Skeletal muscle cell (primary cell): ENCODE results near the gene CEP72.

Source experiments
- DNase-seq: peaks from one replicate; pipeline ENCODE4 v3.0.0-alpha.2; 2010; ENCODE audit warnings: low read depth
- H3K4me3 ChIP-seq: 2 replicates; pipeline ENCODE4 v1.5.1; 2011; ENCODE audit warnings: low read depth, mild to moderate bottlenecking, control low read depth, low read length, moderate library complexity

CEP72 gene

DNA sequence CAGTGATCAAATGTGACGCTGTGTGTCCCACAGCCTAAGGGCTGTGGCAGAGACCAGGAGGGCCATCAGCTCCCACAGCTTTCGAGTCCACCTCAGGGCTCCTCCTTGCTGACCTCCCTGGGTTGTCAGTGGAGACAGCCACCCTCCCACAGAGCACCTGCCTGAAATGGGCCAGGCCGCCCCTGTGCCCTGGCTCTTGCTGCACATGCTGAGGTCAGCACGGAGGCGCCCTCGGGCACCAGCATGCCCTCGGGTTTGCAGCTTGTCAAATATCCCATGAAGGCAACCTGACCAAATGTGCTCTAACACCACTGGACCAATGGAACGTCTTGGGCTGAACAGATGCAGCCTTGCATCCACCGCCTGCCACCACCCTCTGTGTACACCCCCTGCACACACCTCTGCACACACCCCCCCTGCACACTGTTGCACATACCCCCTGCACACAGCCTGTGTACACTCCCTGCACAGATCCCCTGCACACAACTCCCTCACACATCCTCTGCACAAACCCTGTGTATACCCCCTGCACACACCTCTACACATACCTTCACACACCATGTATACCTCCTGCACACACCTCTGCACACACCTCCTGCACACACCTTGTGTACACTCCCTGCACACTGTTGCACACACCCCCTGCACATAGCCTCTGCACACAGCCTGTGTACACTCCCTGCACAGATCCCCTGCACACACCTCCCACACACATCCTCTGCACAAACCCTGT is 2.0 kb upstream of the CEP72 start:
- no peak overlapping the region for H3K4me3 ChIP-seq
- no peak for DNase-seq

DNA sequence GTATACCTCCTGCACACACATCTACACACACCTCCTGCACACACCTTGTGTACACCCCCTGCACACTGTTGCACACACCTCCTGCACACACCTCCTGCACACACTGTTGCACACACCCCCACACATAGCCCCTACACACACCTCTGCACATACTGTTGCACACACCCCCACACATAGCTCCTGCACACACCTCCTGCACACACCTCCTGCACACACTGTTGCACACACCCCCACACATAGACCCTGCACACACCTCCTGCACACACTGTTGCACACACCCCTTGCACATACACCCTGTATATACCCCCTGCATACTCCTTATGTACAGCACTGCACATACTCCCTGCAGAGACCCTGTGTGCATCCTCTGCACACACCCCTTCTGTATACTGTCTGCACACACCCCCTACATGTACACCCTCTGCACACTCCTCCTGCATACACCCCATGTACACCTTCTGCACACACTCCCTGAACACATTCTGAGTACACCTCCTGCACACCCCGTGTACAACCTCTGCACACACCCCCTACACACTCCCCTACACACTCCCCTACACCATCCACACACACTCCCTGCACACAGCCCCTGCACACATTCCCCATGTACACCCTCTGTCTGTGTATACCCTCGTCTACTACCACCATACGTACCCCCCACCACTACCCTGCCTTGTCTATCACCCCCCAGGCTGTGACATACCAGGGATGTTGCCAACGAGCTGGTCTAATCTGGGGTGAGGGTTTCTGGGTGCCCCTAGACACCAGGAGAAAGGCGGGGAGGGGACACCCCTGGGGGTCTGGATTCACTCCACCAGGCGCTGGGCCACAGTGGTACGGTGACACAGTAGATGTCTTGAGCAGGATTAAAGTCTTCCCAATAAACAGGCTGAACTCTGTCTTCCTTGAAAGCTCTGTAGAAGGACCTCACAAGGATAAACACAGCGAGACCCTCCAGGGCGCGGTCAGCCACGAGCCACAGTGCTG is 1.1 kb upstream of the CEP72 start:
- H3K4me3 ChIP-seq = peak overlapping the region; percentile 77
- DNase-seq = no peak

DNA sequence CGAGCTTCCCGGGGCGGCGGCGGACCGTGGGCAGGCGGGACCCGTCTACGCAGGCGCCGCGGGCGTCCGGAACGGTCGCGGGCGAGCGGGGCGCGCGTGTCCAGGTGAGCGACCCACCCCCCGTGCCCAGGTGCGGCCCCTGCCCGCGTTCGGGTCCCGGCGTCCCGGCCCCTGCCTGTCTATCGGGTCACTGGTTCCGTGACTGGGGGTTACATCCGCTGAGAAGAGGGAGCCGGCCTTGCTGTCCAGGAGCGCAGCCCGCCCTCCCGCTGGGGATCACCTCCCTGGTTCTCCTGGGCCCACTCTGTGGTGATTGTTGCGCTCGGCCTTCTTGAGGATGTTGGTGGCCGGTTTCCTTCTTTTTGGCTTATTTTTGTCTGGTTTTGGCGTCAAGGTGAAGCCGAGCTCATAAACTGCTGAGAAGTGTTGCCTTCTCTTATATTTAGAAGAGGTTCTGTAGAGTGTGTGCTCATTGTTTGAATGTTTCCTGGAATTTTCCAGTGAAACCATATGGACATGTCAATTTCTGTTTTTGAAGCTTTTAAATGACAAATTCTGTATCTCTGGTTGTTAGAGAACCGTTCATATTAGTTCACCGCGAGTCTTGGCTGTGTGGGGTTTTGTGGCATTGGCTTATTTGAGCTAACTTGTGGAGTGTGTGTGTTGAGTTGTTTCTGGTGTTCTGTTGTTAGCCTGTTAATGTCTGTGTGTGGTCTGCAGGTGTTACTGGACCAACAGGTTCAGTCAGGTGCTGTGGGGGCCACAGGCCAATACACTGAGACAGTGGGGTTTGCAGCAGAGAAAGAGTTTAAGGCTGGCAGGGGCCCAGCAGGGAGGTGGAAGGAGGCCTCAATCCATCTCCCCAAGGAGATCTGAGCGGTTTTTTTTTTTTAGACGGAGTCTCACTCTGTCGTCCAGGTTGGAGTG is 621 bp downstream of the CEP72 start:
- H3K4me3 ChIP-seq = peak overlapping the region; percentile 77
- no peak for DNase-seq

DNA sequence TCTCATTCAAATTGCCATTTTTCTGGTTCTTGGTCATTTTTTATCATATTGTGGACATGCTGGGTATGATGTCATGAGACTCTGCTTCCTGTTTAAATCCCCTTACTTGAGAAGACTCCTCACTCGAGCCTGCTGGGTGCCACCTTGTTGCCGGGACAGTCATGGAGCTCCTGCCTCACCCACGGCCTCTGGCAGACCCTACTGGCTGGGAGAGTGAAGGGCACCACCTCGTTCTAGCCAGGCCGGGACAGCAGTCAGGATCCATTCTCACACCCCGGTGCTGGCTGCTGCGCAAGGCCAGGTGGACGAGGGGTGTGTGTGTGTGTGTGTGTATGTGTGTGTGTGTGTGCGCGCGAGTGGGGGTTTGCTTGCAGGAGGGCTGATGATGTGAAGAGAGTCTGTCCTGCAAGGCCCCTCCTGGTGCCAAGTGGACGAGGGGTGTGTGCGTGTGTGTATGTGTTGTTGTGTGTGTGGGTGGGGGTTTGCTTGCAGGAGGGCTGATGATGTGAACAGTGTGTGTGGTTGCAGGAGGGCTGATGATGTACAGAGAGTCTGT is 4.4 kb downstream of the CEP72 start:
- DNase-seq = no peak
- no peak overlapping the region for H3K4me3 ChIP-seq

DNA sequence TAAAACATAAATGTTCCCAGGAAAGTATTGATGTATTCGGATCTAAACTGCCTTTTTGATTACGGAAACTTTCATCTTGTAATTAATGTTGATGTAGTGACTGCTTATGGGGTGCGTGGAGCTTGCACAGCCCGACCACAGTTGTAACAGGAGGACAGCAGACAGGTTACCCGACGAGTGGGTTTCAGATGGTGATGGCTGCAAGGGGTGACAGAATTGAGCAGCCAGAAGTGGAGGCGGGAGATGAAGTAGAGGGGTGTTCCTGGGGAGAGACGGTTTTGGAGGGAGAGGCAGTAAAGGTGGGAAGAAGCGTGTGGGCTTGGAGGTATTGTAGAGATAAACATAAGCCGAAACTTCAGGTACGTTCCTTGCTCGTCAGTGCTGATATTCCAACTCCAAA is 5.8 kb downstream of the CEP72 start:
- no peak overlapping the region for H3K4me3 ChIP-seq
- DNase-seq = no peak

DNA sequence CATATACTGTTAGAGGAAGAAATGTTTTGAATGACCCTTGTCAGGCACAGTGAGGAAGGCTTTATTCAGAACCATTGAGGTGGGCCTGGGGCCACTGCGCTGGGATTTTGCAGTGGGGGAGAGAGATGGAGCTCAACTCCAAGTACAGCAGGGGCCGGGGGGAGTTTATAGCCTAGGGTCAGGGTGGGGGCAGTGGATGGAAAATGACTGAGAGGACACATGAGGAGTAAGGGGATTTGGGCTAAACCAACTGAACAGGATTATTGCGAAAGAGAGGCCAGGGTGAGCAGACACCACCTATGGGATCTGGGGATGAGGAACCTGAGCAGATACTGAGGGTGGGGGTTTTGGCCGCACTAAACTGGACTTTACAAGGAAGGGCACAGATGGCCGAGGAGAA is 6.3 kb downstream of the CEP72 start:
- no peak overlapping the region for H3K4me3 ChIP-seq
- no peak for DNase-seq

DNA sequence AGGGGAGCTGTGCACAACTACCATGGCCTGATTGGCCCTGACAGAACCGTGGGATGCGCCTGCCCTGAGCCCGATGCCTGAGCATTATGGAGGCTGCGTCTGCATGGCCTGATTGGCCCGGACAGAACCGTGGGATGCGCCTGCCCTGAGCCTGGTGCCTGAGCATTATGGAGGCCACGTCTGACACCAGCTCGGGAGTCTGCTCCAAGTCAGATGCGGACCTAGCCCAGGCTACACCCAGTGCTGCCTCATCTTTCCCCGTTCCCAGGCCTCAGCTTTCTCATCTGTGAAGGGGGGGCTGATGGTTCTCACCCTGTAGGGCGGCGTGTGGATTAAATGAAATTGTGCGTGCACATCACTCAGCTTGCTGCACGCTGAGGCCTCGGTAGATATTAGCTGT is 7.3 kb downstream of the CEP72 start:
- H3K4me3 ChIP-seq = no peak overlapping the region
- DNase-seq = no peak

DNA sequence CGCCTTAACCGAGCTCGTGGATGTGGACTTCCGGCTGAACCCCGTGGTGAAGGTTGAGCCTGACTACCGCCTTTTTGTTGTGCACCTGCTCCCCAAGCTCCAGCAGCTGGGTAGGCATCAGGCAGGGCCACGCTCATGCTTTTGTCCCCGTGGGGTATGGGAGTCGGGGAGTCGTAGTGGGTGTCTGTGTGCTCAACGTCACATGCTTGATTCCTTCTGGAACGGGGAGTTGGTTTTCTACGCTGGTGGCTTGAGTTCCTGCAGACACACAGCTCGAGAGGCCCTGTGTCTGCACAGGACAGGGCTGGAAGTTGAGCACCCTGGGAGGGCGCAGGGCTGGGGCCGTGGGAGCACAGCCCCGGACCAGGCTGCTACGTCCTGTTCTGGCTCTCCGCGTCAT is 8.0 kb downstream of the CEP72 start:
- H3K4me3 ChIP-seq = no peak overlapping the region
- no peak for DNase-seq

DNA sequence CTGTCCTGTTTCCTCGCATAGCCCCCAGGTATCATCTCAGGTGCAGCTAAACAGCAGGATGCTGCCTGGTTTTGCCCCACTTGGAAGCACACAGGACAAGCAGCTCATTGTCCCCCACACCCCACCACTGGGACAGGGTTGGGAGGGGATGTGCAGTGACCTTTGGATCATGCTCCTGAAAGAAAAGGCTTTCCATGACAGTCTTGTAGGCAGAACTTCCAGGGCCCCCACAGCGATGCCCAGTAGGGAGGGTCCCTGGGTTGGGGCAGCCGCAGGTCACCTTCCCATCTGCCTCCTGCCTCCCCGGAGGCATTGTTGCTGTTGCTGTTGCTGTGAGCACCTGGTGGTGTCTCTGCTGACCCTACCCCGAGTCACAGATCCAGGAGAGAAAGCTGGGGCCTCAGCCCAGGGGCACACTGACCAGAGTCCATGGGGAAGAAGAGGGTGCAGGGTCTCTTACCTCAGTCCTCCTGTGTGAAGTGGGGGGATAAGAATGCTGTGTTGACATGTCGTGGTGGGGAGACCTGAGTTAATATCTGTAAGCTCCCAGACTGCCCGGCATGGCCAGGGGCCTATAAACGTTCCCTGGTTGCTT is 8.5 kb downstream of the CEP72 start:
- DNase-seq = no peak
- no peak overlapping the region for H3K4me3 ChIP-seq

DNA sequence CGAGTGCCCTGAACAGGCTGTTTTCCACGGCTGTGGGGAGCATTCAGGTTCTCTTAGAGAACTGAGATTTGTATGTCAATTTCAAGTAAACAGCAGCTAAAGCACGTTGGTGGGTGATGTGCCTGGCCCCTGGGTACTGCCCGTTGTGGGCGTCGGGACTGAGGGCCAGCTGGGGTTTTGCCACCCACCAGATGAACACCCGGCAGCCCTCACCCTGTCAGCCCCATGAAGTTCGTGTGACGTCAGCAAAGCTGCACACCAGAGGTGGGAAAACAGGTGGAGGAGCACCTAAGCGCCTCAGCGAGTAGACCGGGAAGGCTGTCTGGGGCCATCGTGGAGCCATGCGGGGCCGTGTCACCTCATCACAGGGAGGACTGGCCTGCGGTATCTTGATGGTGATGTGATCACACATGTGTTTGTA is 9.2 kb downstream of the CEP72 start:
- no peak overlapping the region for H3K4me3 ChIP-seq
- DNase-seq = no peak

DNA sequence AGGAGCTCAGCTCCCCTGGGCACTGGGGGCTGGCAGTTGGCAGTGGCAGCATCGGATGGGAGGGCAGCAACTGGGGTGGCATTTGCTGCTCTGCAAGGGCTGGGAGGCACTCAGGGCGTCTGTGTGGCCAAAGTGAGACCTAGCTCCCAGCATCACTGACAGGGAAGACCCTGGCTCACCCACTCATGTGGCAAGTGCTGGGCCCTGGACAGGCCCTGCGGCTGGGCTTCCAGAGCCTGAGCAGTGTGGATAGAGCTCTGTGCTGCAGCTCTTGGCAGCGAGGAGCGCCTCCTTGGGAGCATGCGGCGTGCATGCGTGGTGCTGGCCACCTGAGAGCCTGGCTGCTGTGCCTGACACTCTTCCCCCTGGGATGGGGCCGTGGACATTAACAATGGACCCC is 10.2 kb downstream of the CEP72 start:
- no peak overlapping the region for H3K4me3 ChIP-seq
- no peak for DNase-seq

DNA sequence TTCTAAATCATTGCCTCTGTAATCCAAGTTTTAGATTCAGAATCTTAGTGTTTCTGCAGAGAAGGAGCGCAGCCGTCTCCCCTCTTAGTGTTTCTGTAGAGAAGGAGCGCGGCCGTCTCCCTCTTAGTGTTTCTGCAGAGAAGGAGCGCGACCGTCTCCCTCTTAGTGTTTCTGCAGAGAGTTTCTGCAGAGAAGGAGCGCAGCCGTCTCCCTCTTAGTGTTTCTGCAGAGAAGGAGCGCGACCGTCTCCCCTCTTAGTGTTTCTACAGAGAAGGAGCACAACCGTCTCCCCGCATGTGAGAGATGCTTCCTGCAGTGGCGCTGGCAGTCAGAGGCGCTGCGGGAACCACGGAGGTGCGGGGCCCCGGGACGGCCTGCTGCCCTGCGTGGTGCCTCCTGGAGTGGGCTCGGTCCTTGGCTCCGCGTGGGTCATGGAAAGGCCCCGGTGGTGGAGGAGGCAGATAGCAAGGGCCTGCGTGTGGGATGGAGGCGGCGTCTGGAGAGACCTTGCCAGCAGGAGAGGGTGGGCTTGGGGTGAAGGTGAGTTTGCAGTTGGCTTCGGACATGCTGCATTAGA is 10.9 kb downstream of the CEP72 start:
- no peak overlapping the region for H3K4me3 ChIP-seq
- no peak for DNase-seq

DNA sequence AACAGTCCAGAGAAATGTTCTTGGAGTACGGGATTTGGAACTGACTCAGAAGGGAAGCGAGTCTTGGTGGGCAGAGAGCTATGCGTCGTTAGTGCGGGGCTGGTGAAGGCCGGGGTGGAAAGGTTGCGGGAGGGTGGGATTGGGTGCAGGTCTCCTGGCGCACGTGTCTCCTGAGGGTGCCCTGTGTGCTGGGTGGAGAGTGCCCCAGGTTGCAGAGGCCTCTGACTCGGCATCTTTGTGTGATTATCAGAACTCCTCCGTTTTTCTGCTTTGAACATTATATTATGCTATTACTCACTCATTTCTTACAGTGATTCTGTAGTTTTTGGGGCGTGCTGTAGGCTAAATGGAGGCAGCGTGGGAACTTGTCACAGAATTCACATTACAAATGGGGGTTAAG is 11.4 kb downstream of the CEP72 start:
- no peak for DNase-seq
- no peak overlapping the region for H3K4me3 ChIP-seq

DNA sequence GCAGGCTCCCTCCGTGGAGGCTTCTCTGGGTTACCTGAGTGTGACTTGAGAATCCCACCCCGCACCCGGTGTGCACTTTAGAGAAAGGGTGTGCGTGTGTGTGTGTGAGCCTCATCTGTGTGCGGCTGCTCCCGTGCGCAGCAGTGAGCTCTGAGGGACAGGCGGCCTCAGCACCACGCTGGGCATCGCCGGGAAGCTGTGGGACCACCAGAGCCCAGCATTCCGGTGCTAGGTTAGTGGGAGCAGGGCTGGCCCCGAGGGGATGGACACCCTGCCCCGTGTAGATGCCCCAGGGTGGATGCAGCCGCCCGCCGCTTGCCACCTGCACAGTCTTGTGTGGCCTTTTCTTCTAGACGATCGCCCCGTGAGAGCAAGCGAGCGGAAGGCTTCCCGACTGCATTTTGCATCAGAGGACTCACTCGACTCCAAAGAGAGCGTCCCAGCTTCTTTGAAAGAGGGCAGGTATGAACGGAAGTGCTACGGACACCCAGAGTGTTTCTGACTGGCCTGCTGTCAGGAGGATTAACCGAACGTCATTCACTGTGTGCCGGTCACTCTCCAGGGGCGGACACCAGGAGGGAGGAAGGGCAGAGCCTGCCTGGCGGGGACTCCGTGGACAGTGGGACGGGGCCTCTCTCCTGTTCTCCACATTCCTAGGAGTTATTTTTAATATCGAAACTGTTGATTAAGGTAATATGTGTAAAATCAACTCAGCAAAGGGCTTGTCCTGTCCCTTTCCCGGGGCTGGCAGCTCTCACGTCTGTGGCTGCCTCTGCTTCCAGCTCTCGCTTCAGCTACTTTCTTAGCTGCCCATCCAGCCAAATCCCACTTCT is 12.2 kb downstream of the CEP72 start:
- DNase-seq = no peak

DNA sequence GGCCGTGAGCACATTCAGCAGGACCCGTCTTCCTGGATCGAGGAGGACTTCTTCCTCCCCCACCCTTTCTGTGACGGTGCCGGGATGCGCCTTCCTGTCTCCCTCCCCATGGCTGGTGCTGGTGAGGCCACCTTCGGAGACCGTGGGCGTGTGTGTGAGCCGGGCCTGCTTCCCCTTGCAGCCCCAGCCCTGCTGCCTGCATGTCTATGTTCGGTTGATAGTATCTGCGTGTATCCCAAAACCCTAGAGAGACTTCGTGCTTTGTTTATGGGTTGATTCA is 12.8 kb downstream of the CEP72 start:
- no peak overlapping the region for H3K4me3 ChIP-seq
- DNase-seq = no peak

More for the DNA sequence above, 12.2 kb downstream of the CEP72 start:
- H3K4me3 ChIP-seq = no peak overlapping the region

DNA sequence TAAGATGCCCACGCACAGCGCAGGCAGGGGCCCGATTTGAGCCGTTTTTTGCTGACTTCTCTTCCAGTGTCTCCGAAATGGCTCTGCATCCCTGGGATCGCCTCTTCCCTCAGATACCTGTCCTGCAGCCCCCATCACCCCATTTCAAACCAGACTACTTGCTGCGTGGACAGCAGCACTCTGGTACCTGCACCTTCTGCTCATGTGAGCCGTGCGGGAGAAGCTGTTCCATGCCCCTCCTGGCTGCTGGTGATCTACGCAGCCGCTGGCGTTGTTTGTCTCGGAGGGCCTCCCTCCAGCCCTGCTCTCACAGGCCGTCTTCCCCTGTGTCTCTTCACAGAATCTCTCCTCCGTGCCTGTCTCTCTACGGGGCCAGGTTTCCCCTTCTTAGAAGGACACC is 13.4 kb downstream of the CEP72 start:
- H3K4me3 ChIP-seq = no peak overlapping the region
- DNase-seq = no peak

DNA sequence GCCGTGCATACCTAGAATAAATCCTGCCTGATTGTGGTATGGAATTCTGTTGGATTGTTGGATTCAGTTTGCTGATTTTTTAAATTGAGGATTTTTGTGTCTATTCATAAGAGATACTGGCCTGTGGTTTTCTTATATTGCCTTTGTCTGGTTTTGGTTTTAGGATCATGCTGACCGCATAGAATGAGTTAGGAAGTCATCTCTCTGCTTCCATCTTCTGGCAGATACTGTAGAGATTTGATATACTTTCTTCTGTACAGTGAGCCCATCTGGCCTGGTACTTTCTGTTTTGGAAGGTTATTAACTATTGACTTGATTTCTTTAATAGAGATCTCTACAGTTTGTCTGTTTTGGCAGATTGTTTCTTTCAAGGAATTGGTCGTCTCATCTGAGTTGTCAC is 14.7 kb downstream of the CEP72 start:
- no peak overlapping the region for H3K4me3 ChIP-seq
- DNase-seq = no peak

DNA sequence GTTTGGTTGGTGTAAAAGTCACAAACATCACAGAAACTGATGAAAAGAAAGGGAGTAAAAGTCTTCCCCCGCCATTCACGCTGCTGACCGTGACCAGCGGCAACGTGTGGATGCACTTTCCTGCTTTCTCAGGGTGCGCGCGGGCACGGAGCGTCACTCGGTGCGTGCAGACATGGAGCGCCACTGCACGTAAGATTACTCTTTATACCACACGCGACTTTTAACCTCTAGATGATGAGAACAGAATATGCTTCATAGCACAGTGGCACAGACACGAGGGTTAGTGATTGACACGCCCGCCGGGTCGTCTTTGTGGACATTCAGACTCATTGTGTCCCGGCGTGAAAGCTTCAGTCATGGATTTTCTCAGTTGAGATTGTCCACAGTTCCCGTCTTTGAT is 15.7 kb downstream of the CEP72 start:
- no peak for DNase-seq
- no peak overlapping the region for H3K4me3 ChIP-seq
